Activated naive CD8-positive, alpha-beta T cell treated with anti-CD3 and anti-CD28 coated beads for 36 hours (primary cell): ENCODE measurements around the gene CCDC33. TPM values are rescaled to one million over a fixed set of nuclear protein-coding genes. Genes with fewer than 3 reads are reported as not detected.

Experiments
- DNase-seq: peaks from one replicate; pipeline ENCODE4 v3.0.0; 2021
- H3K27ac Mint-ChIP-seq: one replicate; pipeline ENCODE4 v1.8.0; 2022; ENCODE audit warnings: mild to moderate bottlenecking, moderate library complexity, mixed read lengths
- H3K27me3 Mint-ChIP-seq: one replicate; pipeline ENCODE4 v1.8.0; 2022; ENCODE audit warnings: mild to moderate bottlenecking, mixed read lengths
- H3K36me3 Mint-ChIP-seq: one replicate; pipeline ENCODE4 v1.8.0; 2021; ENCODE audit warnings: mild to moderate bottlenecking, mixed read lengths
- H3K4me1 Mint-ChIP-seq: one replicate; pipeline ENCODE4 v1.8.0; 2021; ENCODE audit warnings: mixed read lengths
- H3K4me3 Mint-ChIP-seq: one replicate; pipeline ENCODE4 v1.8.0; 2022; ENCODE audit warnings: mild to moderate bottlenecking, moderate library complexity, mixed read lengths
- H3K9me3 Mint-ChIP-seq: one replicate; pipeline ENCODE4 v1.8.0; 2022; ENCODE audit warnings: mixed read lengths
- total RNA-seq, 2 experiments: library from RNA; stranded (reverse); gene quantifications; one replicate each; pipeline ENCODE4 v1.2.3, GENCODE V29; 2021

Gene CCDC33
- total RNA-seq, 2 experiments from 2014 or later: 0.20 TPM; not detected in 1

DNA sequence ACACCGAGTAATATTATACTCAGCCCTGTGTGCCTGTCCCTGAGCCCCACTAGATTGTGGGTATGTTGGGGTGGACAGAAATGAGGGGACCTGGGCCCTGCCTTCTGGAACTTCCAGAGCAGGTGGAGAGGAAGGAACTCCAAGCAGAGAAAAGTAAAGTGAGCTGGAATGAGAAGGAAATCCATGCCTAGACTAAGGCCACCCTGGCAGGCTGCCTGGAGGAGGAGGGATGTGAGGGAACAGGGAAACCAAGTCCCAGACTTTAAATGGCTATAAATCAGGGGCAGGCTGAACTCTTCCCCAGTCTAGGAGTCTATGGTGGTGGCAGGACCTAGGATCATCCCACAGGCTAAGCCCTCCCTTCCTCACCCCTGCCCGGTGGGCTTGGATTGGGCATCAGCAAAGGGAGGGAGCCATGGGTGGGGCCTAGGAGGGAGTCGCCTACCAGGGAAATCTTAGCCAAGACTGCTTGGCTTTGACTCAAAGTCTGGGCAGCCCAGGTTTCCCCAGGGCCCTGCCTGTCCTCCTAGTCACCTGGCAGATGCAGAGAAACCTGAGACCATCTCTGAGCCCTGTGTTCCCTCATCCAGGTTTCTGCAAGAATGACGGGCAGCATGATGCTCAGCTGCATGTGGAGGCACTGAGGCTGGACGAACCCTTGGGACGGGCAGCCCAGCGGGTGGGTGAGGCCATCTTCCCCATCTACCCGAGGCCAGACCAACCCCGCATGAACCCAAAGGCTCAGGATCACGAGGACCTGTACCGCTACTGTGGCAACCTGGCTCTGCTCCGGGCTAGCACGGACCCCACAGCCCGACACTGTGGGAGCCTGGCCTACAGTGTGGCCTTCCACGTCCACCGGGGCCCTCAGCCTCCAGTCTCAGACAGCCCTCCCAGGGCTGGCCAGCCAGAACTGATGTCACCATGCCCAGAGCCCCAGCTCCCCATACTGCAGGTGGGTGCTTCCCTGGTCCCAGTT lies 17.9 kb upstream of the CCDC33 start:
- no peaks in the 10 kb centered on the region for H3K9me3 Mint-ChIP-seq
- H3K4me1 Mint-ChIP-seq: peaks cover 3% of the 10 kb centered on the region
- H3K36me3 Mint-ChIP-seq: no peaks in the 10 kb centered on the region
- H3K4me3 Mint-ChIP-seq: no peak overlapping the region
- no peak for DNase-seq
- peaks cover 12% of the 10 kb centered on the region for H3K27me3 Mint-ChIP-seq
- no peak overlapping the region for H3K27ac Mint-ChIP-seq

DNA sequence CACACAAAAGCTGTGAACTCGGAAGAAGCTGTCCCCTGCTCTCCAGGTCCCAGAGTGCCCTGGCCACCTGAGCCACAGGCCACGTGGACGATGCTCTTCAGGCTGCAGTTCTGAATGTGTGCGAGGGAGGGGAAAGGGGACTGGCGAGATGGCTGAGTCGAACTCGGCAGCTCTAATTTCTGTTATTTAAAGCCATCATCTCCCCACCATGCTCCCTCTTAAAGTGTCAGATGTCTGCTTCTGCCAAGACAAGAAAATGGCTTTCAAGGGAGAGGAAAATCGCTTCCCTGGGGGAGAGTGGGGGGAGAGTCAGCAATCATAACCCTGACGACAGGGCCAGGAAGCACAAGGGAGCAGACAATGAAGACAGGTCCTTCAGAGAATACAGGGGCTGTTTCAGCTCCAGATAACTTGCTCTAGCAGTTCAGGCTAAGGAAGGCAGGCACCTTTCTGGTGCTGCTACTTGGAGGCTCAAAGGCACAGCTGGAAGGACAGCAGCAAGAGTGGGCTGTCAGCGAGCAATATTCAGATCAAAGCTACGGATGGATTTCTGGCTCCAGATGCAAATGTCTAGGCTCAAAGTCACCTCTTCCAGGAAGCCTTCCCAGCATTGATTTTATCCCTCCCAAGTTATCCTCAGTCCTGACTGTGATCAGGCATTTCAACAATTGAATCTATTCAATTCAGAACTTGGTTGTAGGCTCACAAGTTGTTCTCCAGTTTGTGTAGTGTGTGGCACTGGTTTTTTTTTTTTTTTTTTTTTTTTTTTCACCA lies 15.5 kb upstream of the CCDC33 start:
- Mint-ChIP-seq H3K27me3 (peaks cover 17% of the 10 kb centered on the region), H3K4me3 (no peak overlapping the region), H3K4me1 (peaks cover 16% of the 10 kb centered on the region), H3K36me3 (no peaks in the 10 kb centered on the region), H3K9me3 (no peaks in the 10 kb centered on the region), H3K27ac (no peak overlapping the region)
- DNase-seq: no peak

DNA sequence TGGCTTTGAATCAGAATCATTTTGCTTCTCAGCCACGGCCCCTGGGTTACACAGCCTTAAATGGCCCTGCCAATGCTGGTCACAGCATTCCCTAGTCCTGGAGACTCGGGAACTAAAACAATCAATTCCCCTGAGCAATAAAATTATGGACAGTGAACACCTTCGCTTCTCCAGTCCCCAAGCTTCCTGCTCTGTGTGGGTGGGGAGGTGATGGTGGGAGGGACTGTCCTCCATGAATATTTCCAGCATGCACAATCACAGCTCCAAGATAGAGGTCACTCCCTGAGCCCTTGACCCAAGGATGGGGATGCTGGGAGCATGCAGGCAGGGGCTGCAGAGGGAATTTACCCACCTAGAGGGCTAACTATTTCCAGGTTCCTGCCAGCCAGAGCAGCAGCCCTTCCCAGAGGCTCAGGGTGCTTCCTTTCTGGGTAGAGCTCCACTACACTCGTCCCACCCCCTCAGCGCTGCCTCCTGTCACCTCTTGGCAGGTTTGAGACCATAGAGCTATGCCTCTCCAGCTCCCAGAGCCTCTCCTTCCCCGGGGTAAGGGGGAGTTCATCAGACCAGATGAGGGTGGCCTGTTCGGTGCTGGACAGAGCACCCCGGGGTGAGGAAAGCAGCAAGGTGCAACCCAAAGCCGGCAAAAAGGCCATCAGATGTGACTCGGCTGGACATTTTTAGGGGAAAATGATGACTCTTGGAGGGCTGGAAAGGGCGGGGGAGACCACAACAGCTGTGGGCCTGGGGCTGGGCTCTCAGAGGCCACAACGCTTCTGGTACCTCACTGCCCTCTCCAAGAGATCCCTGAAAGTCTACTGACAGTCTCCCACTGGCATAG lies 14.5 kb upstream of the CCDC33 start:
- Mint-ChIP-seq H3K9me3 (no peaks in the 10 kb centered on the region), H3K4me1 (peaks cover 16% of the 10 kb centered on the region), H3K27ac (no peak overlapping the region), H3K4me3 (no peak overlapping the region), H3K36me3 (no peaks in the 10 kb centered on the region), H3K27me3 (peaks cover 17% of the 10 kb centered on the region)
- no peak for DNase-seq

DNA sequence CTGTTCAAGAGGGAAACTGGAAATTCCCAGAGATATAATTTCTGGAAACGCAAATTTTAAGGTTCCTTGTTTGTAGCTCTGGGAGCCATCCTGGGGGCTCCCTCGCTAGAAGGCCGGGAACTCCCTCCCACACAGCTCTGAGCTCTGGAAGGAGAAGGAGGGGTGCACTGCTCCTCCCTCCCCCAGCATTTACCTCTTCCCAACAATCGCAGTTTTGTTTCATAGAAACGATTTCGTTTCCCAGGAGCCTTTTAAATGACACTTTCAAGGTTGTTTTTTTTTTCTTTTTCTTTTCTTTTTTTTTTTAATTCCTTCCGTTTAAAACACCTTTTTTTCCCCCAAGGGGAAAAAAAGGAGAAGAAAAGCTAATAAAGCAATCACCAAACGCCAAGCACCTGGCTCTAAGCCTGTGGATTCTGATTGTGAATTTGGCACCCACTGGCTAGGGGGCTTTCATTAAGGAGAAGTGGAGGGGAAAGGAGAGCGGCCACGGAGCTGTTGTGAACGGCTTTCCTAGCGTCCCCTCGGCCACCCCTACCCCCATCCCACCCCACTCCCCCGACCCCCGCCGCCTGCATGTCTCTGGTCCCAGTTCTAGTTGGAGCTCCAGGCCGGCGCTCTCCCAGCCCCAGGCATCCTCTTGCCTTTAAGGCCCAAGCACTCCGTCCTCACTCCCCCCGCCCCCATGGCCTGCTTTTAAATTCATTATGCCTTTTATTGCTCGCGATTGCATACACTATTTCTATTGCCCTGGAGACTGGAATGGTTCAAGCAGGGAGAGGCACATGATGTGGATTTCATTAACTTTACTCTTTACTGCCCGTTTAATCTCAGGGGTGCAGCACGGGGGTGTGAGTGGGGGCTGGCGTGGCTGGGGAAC lies 13.6 kb upstream of the CCDC33 start:
- Mint-ChIP-seq H3K4me1 (peaks cover 16% of the 10 kb centered on the region), H3K27ac (no peak overlapping the region), H3K4me3 (no peak overlapping the region), H3K27me3 (peaks cover 17% of the 10 kb centered on the region), H3K9me3 (no peaks in the 10 kb centered on the region), H3K36me3 (no peaks in the 10 kb centered on the region)
- no peak for DNase-seq

DNA sequence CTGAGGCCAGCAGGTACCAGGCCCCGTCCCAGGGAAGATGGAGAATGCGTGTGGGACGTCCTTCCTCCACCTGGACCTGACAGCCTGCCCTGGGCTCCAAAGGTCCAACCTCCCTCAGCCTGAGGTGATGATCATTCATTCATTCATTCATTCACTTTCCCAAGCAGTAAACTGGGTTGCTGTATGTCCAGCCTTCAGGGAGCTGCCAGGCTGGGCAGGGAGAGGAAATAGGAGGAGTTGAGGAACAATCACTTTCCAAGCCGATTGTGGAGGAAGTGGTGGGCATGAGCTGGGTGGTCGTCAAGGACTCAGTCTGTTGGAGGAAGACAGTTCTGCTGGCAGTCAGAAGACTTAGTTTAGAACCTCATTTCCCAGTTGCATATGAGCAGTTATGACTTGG lies 10.2 kb upstream of the CCDC33 start:
- H3K36me3 Mint-ChIP-seq: no peaks in the 10 kb centered on the region
- H3K4me1 Mint-ChIP-seq: peaks cover 16% of the 10 kb centered on the region
- DNase-seq: no peak
- H3K27me3 Mint-ChIP-seq: peaks cover 17% of the 10 kb centered on the region
- H3K9me3 Mint-ChIP-seq: no peaks in the 10 kb centered on the region
- no peak overlapping the region for H3K27ac Mint-ChIP-seq
- H3K4me3 Mint-ChIP-seq: no peak overlapping the region

DNA sequence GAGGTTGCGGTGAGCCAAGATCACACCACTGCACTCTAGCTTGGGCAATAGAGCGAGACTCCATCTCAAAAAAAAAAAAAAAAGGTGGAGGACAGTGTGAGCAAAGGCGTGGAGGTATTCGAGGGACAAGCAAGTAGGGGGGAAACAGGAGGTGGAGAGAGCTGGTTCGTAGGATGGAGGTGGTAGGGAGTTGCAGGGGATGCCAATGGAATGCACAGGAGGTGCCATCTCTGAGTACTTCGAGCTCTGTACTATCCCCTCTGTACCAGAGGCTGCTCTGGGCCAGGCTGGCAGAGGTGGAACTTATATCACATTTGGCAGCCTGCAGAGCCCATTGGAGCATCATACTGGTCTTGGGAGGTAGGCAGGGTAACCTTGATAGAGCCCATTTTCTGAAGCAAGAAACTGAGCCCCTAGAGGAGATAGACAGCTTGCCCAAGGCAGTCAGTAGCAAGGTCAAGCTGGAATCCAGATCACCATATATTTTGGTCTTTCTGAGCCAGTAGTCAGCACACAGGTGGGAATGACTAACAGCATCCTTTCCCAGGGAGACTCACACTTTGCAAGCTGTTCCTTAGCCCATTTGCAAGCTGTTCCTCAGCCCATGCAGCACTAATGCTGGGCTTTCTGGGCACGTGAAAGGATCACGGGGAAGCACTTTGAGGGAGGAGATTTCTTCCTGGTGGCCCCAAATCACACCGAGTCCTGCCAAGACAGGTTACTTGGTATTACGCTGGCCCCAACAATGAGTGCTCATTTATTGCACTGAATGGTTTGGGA lies 9.2 kb upstream of the CCDC33 start:
- H3K27me3 Mint-ChIP-seq: peaks cover 10% of the 10 kb centered on the region
- no peak overlapping the region for H3K4me3 Mint-ChIP-seq

DNA sequence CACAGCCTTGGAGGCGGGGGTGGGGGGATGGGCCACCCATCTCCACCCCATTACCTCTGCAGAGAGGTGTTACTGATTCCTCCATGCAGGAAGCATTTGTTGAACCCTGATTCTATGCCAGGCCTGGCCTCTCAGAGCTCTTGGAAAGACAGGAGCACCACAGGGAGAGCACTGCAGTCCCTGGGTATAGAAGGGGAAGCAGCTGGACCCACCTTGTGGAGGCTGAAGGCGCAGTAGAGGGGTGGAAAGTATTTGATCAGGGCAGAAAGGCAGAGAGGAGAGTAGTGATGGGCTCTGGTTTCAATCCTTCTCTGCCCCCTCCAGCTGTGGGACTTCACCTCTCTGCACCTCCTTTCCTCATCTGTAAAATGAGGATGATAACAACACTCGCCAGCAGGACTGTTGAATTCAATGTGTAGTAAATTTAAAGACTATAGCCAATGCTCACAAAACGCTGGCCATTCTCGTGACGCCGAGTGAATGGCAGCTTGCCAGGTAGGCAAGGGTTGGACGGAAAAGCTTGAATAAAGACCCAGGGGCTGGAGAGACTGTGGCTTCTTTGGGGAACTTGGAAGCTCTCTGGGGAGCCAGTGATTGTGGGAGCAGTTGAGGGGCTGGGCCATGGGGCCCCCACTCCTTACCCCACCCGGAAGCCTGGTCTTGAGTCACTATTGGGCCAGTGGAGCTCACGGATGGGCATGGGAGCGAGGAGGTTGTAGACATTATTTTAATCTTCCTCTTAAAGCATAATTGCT lies 8.0 kb upstream of the CCDC33 start:
- H3K9me3 Mint-ChIP-seq: no peaks in the 10 kb centered on the region
- peaks cover 5% of the 10 kb centered on the region for H3K27me3 Mint-ChIP-seq
- no peak overlapping the region for H3K4me3 Mint-ChIP-seq
- peaks cover 14% of the 10 kb centered on the region for H3K4me1 Mint-ChIP-seq
- no peaks in the 10 kb centered on the region for H3K36me3 Mint-ChIP-seq
- no peak for DNase-seq
- H3K27ac Mint-ChIP-seq: no peak overlapping the region

More for the DNA sequence above, 9.2 kb upstream of the CCDC33 start:
- no peak overlapping the region for H3K27ac Mint-ChIP-seq
- H3K4me1 Mint-ChIP-seq: peaks cover 16% of the 10 kb centered on the region
- no peaks in the 10 kb centered on the region for H3K9me3 Mint-ChIP-seq
- no peaks in the 10 kb centered on the region for H3K36me3 Mint-ChIP-seq
- no peak for DNase-seq

DNA sequence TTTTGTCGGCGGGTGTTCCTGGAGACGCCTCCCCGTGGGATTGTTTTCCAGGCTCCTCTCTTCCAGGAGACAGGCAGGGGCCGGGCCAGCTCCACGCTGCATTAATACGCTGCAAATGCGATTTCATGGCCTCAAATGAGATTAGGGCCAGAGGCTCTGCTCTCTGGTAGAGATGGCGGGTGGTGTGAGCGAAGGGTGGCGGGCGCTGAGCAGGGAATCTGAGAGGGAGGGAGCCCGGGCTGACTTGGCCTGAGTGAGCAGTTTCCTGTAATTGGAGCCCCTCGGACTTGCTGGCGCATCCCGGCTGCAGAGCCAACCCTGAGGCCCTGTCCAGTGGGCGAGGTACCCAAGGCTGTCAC lies 7.4 kb upstream of the CCDC33 start:
- Mint-ChIP-seq H3K9me3 (no peaks in the 10 kb centered on the region), H3K27me3 (no peaks in the 10 kb centered on the region), H3K4me1 (peaks cover 9% of the 10 kb centered on the region), H3K36me3 (no peaks in the 10 kb centered on the region), H3K27ac (no peak overlapping the region), H3K4me3 (no peak overlapping the region)
- no peak for DNase-seq

DNA sequence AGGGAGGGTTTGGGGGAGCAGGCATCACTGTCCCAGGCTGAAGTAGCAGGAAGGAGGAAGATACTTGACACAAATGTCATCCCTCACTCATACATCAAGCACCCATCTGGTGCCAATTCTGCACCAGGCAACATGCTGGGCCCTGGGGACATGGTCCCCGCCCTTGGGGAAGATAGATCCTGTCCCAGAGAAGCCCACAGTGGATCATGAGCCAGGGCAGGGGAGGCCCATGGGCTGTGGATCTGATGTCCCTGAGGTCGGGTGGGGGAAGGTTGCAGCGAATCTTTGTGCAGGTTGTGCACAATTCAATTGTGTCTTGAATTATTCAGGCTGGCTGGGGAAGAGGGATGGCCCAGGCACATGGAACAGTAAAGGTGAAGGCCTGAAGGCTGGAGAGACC lies 6.4 kb upstream of the CCDC33 start:
- H3K36me3 Mint-ChIP-seq: no peaks in the 10 kb centered on the region
- DNase-seq: no peak
- no peak overlapping the region for H3K4me3 Mint-ChIP-seq
- H3K27ac Mint-ChIP-seq: no peak overlapping the region
- H3K9me3 Mint-ChIP-seq: no peaks in the 10 kb centered on the region
- no peaks in the 10 kb centered on the region for H3K27me3 Mint-ChIP-seq
- H3K4me1 Mint-ChIP-seq: peaks cover 1% of the 10 kb centered on the region

DNA sequence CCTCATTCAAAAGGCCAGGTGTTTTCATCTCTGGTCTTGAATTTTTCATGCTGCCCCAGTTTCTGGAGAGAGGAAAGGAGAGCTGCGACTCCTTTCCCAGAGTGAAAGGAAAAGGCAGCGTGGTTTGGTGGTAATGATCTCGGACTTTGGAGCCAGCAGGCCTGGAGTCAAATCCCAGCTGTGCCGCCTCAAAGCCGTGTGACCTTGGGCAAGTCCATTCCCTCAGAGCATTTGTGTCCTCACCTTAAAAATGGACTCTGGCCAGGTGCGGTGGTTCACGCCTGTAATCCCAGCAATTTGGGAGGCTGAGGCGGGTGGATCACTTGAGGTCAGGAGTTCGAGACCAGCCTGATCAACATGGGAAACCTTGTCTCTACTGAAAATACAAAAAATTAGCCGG lies 4.7 kb upstream of the CCDC33 start:
- no peaks in the 10 kb centered on the region for H3K9me3 Mint-ChIP-seq
- no peak for DNase-seq
- no peak overlapping the region for H3K4me3 Mint-ChIP-seq
- no peaks in the 10 kb centered on the region for H3K36me3 Mint-ChIP-seq
- H3K4me1 Mint-ChIP-seq: no peaks in the 10 kb centered on the region
- H3K27me3 Mint-ChIP-seq: no peaks in the 10 kb centered on the region
- no peak overlapping the region for H3K27ac Mint-ChIP-seq

DNA sequence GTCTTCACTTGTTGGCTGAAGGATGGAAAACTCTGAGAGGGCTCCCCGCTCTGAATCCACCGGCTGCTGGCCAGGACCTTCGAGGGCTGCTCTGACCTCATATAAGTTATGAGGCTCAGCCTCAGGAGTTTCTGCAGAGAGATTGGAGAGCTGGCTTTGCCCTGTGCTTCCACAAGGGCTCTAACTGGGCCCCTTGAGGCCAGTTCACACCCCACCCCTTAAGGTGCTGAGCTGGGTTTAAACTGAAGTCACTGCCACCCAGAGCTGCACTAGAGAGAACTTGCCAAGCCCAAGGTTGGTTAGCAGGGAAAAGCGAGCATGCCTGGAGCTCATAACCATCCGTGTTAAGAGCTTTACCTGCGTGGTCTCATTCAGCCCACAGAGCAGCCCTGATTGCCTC lies 2.8 kb upstream of the CCDC33 start:
- Mint-ChIP-seq H3K27ac (no peak overlapping the region), H3K36me3 (no peaks in the 10 kb centered on the region), H3K4me3 (no peak overlapping the region), H3K27me3 (no peaks in the 10 kb centered on the region), H3K4me1 (no peaks in the 10 kb centered on the region), H3K9me3 (no peaks in the 10 kb centered on the region)
- no peak for DNase-seq

DNA sequence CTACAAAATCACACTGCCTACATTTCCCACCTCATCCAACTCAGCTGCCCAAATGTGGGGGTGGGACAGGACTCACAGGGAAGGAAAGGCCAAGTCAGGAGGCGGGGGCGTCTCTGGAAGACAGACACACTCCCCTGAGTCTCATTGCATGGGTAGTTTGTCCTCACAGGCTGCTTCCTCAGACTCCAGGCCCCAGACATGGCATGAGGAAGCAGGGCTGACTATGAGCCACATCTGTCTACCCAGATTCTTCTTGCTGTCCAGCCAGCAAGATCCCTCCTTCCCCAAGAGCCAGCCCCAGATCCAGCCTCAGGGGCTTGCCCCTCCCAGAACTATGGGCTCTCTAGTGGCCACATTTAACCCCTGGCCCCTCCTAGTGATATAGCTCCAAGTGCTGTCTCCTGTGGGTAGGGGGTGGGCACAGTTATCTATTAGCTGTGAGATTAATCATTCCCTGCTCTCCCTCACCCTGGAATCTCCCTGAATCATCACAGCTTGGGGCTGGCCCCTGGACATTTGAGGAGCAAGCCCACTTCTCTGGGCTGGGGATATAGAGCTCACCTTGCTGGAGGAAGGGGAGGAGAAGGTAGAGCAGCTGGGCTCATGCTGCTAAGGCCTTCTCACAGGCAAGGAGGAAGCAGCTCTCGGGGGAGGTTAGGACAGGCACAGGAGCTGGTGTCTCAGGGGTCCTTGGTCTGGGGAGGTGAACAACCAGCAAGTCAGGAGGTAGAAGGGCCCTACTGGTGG lies 2.1 kb upstream of the CCDC33 start:
- Mint-ChIP-seq H3K4me3 (no peak overlapping the region), H3K27ac (no peak overlapping the region), H3K4me1 (no peaks in the 10 kb centered on the region), H3K36me3 (no peaks in the 10 kb centered on the region), H3K9me3 (no peaks in the 10 kb centered on the region), H3K27me3 (no peaks in the 10 kb centered on the region)
- no peak for DNase-seq

DNA sequence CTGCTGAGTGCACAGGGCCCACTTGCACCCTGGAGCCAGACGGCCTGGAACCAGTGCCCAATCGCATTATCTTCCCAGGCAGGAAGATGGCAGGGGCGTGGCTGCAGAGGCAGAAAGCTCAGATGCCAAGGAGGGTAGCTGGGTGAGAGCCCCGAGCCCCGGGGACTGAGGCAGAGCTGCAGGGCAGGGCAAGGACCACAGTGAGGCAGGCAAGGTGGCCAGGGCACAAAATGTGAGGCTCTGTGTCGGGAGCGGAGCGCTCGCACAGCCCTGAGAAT lies 1.6 kb upstream of the CCDC33 start:
- no peak overlapping the region for H3K4me3 Mint-ChIP-seq
- no peaks in the 10 kb centered on the region for H3K4me1 Mint-ChIP-seq
- no peak overlapping the region for H3K27ac Mint-ChIP-seq
- DNase-seq: no peak
- no peaks in the 10 kb centered on the region for H3K36me3 Mint-ChIP-seq
- no peaks in the 10 kb centered on the region for H3K9me3 Mint-ChIP-seq
- no peaks in the 10 kb centered on the region for H3K27me3 Mint-ChIP-seq
